DOHH2 (cell line): ENCODE results near the gene SLC4A3.

Source experiments
- H3F3A ChIP-seq: fragments of 200-600 bp; sonication (generic), shearing (Covaris generic); 2 replicates; pipeline ENCODE4 v1.6.0; 2016; ENCODE audit warnings: antibody characterized with exemption, mild to moderate bottlenecking; ENCODE audit not compliant: control insufficient read depth, insufficient read depth
- H3K27ac ChIP-seq: fragments of 200-600 bp; sonication (generic); 2 replicates; pipeline ENCODE4 v1.5.1; 2014; ENCODE audit warnings: low read depth, mild to moderate bottlenecking, low read length, moderate library complexity
- H3K27me3 ChIP-seq: fragments of 200-600 bp; sonication (generic); 2 replicates; pipeline ENCODE4 v1.6.1; 2014; ENCODE audit warnings: mild to moderate bottlenecking, low read length, mixed read lengths; ENCODE audit not compliant: control insufficient read depth
- H3K36me3 ChIP-seq: fragments of 200-600 bp; sonication (generic); 2 replicates; pipeline ENCODE4 v1.6.1; 2014; ENCODE audit warnings: mild to moderate bottlenecking, low read length, moderate library complexity, mixed read lengths; ENCODE audit not compliant: control insufficient read depth
- H3K4me1 ChIP-seq: fragments of 200-600 bp; sonication (generic); 2 replicates; pipeline ENCODE4 v1.6.1; 2014; ENCODE audit warnings: mild to moderate bottlenecking, low read length, mixed read lengths; ENCODE audit not compliant: control insufficient read depth
- H3K4me2 ChIP-seq: fragments of 200-600 bp; sonication (generic); 2 replicates; pipeline ENCODE4 v1.6.0; 2014; ENCODE audit warnings: mild to moderate bottlenecking, low read length, moderate library complexity
- H3K4me3 ChIP-seq: fragments of 200-600 bp; sonication (generic); 2 replicates; pipeline ENCODE4 v1.5.1; 2014; ENCODE audit warnings: mild to moderate bottlenecking, low read length, mixed read lengths
- H3K79me2 ChIP-seq: fragments of 200-600 bp; sonication (generic); 2 replicates; pipeline ENCODE4 v1.6.1; 2014; ENCODE audit warnings: mild to moderate bottlenecking, low read length, mixed read lengths; ENCODE audit not compliant: control insufficient read depth
- H3K9me2 ChIP-seq: fragments of 200-600 bp; sonication (generic); replicated peaks from 2 replicates; pipeline ENCODE4 v1.6.1; 2014; ENCODE audit warnings: mild to moderate bottlenecking, low read length, mixed read lengths; ENCODE audit not compliant: control insufficient read depth
- H3K9me3 ChIP-seq: fragments of 200-600 bp; sonication (generic); 2 replicates; pipeline ENCODE4 v1.6.1; 2014; ENCODE audit warnings: antibody characterized with exemption, low read length, mixed read lengths; ENCODE audit not compliant: control insufficient read depth, insufficient read depth
- H4K20me1 ChIP-seq: fragments of 200-600 bp; sonication (generic); 2 replicates; pipeline ENCODE4 v1.6.0; 2014; ENCODE audit warnings: low read depth, mild to moderate bottlenecking, antibody characterized with exemption, low read length, moderate library complexity; ENCODE audit not compliant: control insufficient read depth, insufficient read depth
- EZH2phosphoT487 ChIP-seq: fragments of 200-600 bp; sonication (generic); IDR thresholded peaks from 2 replicates; pipeline ENCODE4 v1.6.1; 2017; ENCODE audit warnings: borderline replicate concordance, mild to moderate bottlenecking, antibody characterized with exemption, low read length, moderate library complexity, mixed read lengths
- TF ChIP-seq, protein P1 (sequence below): fragments of 200-600 bp; sonication (generic); IDR thresholded peaks from one replicate; pipeline ENCODE4 v1.5.1; 2014; ENCODE audit warnings: antibody characterized with exemption, mild to moderate bottlenecking, low read depth, low read length; ENCODE audit not compliant: poor library complexity, severe bottlenecking

Gene SLC4A3

DNA sequence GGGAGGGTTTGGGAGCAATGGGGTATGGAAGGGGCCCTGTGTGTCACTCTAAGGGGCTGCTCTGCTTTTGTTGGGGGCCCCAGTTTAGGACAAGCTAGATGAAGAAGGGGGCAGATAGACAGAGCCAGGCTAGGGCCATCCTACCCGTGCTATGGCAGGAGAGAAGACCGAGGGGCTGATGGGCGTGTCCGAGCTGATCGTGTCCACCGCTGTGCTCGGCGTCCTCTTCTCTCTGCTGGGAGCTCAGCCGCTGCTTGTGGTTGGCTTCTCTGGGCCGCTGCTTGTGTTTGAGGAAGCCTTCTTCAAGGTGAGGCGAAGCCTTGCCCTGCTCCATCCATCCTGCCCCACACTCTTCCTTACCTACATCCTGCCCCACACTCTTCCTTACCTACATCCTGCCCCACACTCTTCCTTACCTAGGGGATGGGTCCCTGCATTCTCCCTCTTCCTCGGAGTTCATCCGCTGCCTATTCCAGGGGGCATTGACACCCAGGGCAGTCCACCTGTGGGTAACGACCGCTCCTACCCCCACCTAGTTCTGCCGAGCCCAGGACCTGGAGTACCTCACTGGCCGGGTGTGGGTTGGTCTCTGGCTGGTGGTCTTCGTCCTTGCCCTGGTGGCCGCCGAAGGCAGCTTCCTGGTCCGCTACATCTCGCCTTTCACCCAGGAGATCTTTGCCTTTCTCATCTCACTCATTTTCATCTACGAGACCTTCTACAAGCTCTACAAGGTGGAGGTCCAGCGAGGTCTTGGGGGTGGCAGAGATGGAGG is 8.9 kb downstream of the SLC4A3 start:
- no peaks in the 10 kb centered on the region for H3K36me3 ChIP-seq
- H3K4me3 ChIP-seq, result no peak overlapping the region
- no peaks in the 10 kb centered on the region for H3K9me2 ChIP-seq
- no peaks in the 10 kb centered on the region for H3K4me1 ChIP-seq
- H3K4me2 ChIP-seq, result no peak overlapping the region
- H3K79me2 ChIP-seq, result no peaks in the 10 kb centered on the region
- H4K20me1 ChIP-seq, result no peaks in the 10 kb centered on the region
- no peaks in the 10 kb centered on the region for H3F3A ChIP-seq
- no peak for TF ChIP-seq EZH2phosphoT487
- TF ChIP-seq, protein P1, sequence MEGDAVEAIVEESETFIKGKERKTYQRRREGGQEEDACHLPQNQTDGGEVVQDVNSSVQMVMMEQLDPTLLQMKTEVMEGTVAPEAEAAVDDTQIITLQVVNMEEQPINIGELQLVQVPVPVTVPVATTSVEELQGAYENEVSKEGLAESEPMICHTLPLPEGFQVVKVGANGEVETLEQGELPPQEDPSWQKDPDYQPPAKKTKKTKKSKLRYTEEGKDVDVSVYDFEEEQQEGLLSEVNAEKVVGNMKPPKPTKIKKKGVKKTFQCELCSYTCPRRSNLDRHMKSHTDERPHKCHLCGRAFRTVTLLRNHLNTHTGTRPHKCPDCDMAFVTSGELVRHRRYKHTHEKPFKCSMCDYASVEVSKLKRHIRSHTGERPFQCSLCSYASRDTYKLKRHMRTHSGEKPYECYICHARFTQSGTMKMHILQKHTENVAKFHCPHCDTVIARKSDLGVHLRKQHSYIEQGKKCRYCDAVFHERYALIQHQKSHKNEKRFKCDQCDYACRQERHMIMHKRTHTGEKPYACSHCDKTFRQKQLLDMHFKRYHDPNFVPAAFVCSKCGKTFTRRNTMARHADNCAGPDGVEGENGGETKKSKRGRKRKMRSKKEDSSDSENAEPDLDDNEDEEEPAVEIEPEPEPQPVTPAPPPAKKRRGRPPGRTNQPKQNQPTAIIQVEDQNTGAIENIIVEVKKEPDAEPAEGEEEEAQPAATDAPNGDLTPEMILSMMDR, result no peak
- no peaks in the 10 kb centered on the region for H3K9me3 ChIP-seq
- H3K27ac ChIP-seq, result no peak overlapping the region
- no peaks in the 10 kb centered on the region for H3K27me3 ChIP-seq

DNA sequence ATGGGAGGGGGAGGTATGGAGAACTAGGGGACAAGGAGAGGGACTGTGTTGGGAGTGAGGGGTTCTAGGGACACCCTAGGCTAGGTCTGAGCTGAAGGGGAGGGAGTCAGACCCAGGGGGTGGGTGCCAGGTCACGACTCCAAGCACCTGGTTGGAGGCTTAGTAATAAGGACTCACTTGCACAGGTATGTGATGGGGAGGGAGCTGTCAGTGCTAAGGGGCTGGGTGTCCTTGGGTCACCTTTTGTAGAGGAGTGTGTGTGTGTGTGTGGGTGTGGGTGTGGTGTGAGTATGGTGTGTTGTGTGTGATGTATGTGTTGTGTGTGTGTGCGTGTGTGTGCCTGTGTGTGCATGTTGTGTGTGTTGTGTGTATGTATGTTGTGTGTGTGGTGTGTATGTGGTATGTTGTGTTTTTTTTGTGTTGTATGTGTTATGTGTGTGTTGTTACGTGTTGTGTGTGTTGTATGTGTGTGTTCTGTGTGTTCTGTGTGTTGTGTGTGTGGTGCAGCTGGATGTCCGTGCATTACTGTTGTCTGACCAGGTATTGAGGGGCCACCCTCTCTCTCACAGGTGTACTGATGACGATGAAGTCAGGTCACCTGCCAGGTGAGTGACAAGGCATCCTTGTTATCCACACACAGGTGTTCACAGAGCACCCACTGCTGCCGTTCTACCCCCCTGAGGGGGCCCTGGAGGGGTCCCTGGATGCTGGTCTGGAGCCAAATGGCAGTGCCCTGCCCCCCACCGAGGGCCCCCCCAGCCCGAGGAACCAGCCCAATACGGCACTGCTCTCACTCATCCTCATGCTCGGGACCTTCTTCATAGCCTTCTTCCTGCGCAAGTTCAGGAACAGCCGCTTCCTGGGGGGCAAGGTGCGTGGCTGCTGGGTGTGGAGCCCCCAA is 9.8 kb downstream of the SLC4A3 start:
- no peaks in the 10 kb centered on the region for H3K9me3 ChIP-seq

DNA sequence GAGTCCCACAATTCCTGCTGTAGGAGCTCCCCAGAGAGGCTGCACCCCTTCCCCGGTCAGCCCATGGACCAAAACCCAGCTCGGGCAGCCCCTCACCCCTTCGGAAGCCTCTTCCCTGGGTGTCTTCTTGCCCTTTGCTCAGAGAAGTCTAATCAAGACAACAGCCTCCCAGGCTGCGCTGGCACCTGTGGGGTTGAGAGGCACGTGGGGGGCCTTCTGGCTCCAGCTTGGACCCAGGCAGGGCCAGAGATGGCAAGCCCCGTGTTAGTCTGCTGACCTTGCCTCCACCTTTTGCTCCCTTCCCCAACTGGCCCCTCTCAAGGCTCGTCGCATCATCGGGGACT is 10.4 kb downstream of the SLC4A3 start:
- no peaks in the 10 kb centered on the region for H3K36me3 ChIP-seq
- no peaks in the 10 kb centered on the region for H3K27me3 ChIP-seq
- no peaks in the 10 kb centered on the region for H3F3A ChIP-seq
- H3K79me2 ChIP-seq, result no peaks in the 10 kb centered on the region
- no peaks in the 10 kb centered on the region for H3K9me3 ChIP-seq
- peaks cover 7% of the 10 kb centered on the region for H3K4me1 ChIP-seq
- TF ChIP-seq, protein P1, result no peak
- no peak for TF ChIP-seq EZH2phosphoT487
- H4K20me1 ChIP-seq, result no peaks in the 10 kb centered on the region
- H3K27ac ChIP-seq, result no peak overlapping the region
- no peak overlapping the region for H3K4me2 ChIP-seq
- no peaks in the 10 kb centered on the region for H3K9me2 ChIP-seq
- no peak overlapping the region for H3K4me3 ChIP-seq

More for the DNA sequence above, 9.8 kb downstream of the SLC4A3 start:
- H3F3A ChIP-seq, result no peaks in the 10 kb centered on the region
- no peak overlapping the region for H3K4me2 ChIP-seq
- H4K20me1 ChIP-seq, result no peaks in the 10 kb centered on the region
- no peak overlapping the region for H3K27ac ChIP-seq
- H3K4me1 ChIP-seq, result peaks cover 2% of the 10 kb centered on the region; the same call in 1 of the 2 replicates
- no peaks in the 10 kb centered on the region for H3K79me2 ChIP-seq
- no peak for TF ChIP-seq EZH2phosphoT487
- TF ChIP-seq, protein P1, result no peak
- no peaks in the 10 kb centered on the region for H3K36me3 ChIP-seq
- H3K27me3 ChIP-seq, result no peaks in the 10 kb centered on the region
- no peak overlapping the region for H3K4me3 ChIP-seq
- H3K9me2 ChIP-seq, result no peaks in the 10 kb centered on the region
